ENCODE measurements around the gene SPDEF. TPM values are rescaled to one million over a fixed set of nuclear protein-coding genes. Genes with fewer than 3 reads are reported as not detected.

SPDEF gene
- total and polyA plus RNA-seq, 2 of the 13 experiments (the other 11 are each of a cell fraction or from before 2014, with no cell fraction given): not detected

DNA sequence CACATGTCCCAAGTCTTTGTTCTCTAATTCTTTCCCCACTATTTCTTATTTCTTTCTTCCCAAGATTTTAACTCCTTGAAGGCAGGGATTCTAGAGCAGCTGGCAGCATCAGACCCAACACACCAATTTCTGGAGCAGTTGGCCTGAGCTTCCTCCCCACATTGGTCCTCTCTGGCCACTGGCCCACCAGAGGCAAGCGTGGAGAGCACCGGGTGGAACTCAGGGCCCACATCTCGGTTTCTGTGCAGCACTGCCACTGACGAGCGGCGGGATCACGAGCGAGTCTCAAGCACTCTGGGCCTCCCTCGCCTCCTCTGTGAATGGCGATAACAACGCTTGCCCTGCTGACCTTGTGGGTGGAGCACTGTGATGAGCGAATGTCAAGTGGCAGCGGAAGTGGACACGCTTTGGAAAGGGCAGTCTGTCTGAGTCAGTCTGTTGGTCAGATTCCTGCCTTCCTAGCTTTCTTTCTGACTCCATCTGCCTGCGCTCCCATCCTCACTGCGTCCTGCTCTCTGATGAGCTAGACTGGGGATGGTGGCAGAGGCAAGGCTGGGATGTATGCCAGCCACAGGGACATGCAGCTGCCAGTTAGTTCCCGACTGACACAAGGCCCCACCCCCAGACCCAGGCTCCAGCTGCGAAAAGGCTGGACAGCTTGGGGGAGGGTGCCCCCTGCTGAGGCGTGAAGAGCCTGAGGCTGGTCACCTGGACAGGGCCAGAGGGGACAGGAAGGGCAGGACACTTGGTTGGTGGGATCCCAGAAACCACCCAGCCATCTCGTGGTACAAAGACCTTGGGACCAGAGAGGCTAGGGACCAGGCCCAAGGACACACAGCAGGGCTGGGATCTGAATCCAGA lies 4.5 kb upstream of the SPDEF start (continued):
- TF ChIP-seq STAT5B (CRISPR knock-in tag; IDR thresholded peaks at IDR 0.05) (no peak), RBM22 (optimal IDR thresholded peaks at IDR 0.05; ENCODE audit: low read length) (no peak), KDM5A (IDR thresholded peaks at IDR 0.05; ENCODE audit: borderline replicate concordance, low read length) (no peak), SRSF1 (optimal IDR thresholded peaks at IDR 0.05; ENCODE audit: low read depth, low read length) (peak; percentile 50), ZNF17 (CRISPR knock-in tag; IDR thresholded peaks at IDR 0.05) (no peak), TGIF2 (CRISPR knock-in tag; IDR thresholded peaks at IDR 0.05) (no peak), ZNF10 (CRISPR knock-in tag; IDR thresholded peaks at IDR 0.05; ENCODE audit: borderline replicate concordance, low read depth) (no peak), ADNP (CRISPR knock-in tag; IDR thresholded peaks at IDR 0.05) (peak; percentile 48; the same call in 1 of the 2 replicates), ZMYM4 (CRISPR knock-in tag; IDR thresholded peaks at IDR 0.05) (no peak), ZNF207 (IDR thresholded peaks at IDR 0.05; ENCODE audit: borderline replicate concordance) (no peak), SIN3A (IDR thresholded peaks at IDR 0.05; ENCODE audit: borderline replicate concordance, low read depth, low read length) (no peak), XBP1 (CRISPR knock-in tag; IDR thresholded peaks at IDR 0.05) (no peak), TRIM24 (CRISPR knock-in tag; IDR thresholded peaks at IDR 0.05) (no peak), ZNF468 (CRISPR knock-in tag; IDR thresholded peaks at IDR 0.05) (0 out of 2 replicates have a peak, but pooled peaks have one; percentile 85), ZBTB21 (CRISPR knock-in tag; IDR thresholded peaks at IDR 0.05) (no peak)
- TF ChIP-seq, protein P1, sequence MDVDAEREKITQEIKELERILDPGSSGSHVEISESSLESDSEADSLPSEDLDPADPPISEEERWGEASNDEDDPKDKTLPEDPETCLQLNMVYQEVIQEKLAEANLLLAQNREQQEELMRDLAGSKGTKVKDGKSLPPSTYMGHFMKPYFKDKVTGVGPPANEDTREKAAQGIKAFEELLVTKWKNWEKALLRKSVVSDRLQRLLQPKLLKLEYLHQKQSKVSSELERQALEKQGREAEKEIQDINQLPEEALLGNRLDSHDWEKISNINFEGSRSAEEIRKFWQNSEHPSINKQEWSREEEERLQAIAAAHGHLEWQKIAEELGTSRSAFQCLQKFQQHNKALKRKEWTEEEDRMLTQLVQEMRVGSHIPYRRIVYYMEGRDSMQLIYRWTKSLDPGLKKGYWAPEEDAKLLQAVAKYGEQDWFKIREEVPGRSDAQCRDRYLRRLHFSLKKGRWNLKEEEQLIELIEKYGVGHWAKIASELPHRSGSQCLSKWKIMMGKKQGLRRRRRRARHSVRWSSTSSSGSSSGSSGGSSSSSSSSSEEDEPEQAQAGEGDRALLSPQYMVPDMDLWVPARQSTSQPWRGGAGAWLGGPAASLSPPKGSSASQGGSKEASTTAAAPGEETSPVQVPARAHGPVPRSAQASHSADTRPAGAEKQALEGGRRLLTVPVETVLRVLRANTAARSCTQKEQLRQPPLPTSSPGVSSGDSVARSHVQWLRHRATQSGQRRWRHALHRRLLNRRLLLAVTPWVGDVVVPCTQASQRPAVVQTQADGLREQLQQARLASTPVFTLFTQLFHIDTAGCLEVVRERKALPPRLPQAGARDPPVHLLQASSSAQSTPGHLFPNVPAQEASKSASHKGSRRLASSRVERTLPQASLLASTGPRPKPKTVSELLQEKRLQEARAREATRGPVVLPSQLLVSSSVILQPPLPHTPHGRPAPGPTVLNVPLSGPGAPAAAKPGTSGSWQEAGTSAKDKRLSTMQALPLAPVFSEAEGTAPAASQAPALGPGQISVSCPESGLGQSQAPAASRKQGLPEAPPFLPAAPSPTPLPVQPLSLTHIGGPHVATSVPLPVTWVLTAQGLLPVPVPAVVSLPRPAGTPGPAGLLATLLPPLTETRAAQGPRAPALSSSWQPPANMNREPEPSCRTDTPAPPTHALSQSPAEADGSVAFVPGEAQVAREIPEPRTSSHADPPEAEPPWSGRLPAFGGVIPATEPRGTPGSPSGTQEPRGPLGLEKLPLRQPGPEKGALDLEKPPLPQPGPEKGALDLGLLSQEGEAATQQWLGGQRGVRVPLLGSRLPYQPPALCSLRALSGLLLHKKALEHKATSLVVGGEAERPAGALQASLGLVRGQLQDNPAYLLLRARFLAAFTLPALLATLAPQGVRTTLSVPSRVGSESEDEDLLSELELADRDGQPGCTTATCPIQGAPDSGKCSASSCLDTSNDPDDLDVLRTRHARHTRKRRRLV (CRISPR knock-in tag; IDR thresholded peaks at IDR 0.05): no peak
- TF ChIP-seq, protein P2, sequence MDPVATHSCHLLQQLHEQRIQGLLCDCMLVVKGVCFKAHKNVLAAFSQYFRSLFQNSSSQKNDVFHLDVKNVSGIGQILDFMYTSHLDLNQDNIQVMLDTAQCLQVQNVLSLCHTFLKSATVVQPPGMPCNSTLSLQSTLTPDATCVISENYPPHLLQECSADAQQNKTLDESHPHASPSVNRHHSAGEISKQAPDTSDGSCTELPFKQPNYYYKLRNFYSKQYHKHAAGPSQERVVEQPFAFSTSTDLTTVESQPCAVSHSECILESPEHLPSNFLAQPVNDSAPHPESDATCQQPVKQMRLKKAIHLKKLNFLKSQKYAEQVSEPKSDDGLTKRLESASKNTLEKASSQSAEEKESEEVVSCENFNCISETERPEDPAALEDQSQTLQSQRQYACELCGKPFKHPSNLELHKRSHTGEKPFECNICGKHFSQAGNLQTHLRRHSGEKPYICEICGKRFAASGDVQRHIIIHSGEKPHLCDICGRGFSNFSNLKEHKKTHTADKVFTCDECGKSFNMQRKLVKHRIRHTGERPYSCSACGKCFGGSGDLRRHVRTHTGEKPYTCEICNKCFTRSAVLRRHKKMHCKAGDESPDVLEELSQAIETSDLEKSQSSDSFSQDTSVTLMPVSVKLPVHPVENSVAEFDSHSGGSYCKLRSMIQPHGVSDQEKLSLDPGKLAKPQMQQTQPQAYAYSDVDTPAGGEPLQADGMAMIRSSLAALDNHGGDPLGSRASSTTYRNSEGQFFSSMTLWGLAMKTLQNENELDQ (CRISPR knock-in tag; IDR thresholded peaks at IDR 0.05; ENCODE audit: borderline replicate concordance): no peak
- TF ChIP-seq, protein P3, sequence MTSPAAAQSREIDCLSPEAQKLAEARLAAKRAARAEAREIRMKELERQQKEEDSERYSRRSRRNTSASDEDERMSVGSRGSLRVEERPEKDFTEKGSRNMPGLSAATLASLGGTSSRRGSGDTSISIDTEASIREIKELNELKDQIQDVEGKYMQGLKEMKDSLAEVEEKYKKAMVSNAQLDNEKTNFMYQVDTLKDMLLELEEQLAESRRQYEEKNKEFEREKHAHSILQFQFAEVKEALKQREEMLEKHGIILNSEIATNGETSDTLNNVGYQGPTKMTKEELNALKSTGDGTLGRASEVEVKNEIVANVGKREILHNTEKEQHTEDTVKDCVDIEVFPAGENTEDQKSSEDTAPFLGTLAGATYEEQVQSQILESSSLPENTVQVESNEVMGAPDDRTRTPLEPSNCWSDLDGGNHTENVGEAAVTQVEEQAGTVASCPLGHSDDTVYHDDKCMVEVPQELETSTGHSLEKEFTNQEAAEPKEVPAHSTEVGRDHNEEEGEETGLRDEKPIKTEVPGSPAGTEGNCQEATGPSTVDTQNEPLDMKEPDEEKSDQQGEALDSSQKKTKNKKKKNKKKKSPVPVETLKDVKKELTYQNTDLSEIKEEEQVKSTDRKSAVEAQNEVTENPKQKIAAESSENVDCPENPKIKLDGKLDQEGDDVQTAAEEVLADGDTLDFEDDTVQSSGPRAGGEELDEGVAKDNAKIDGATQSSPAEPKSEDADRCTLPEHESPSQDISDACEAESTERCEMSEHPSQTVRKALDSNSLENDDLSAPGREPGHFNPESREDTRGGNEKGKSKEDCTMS (CRISPR knock-in tag; conservative IDR thresholded peaks at IDR 0.05): no peak
- TF ChIP-seq, protein P4, sequence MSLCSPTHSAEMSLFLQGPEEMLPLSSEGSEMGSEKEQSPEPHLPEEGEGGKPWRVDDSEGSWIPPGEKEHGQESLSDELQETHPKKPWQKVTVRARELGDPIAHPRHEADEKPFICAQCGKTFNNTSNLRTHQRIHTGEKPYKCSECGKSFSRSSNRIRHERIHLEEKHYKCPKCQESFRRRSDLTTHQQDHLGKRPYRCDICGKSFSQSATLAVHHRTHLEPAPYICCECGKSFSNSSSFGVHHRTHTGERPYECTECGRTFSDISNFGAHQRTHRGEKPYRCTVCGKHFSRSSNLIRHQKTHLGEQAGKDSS (CRISPR knock-in tag; IDR thresholded peaks at IDR 0.05; ENCODE audit: borderline replicate concordance, low read depth): peak; percentile 96

Data from HepG2 (cell line).